CD4-positive, CD25-positive, alpha-beta regulatory T cell (primary cell): Measurements from ENCODE around the gene EFCAB11. TPM values are rescaled to one million over a fixed set of nuclear protein-coding genes. Genes with fewer than 3 reads are reported as not detected.
"Not testable (repeated sequence)": the region's sequence is repeated elsewhere in the genome, so short reads cannot be mapped to it uniquely, and the experiment has no call there.

Experiments
- ATAC-seq, 2 donors: fragments of 150-1000 bp; cut with Tn5 transposase; one replicate each; pipeline ENCODE4 v1.10.0; 2021; ENCODE audit warnings: low read depth in 2 of 2, moderate number of reproducible peaks in 2 of 2, moderate library complexity in 1 of 2
- DNase-seq, 3 donors: peaks; one replicate each; pipeline versions ENCODE4 v3.0.0 to v3.0.0-alpha.2; 2012 to 2022; ENCODE audit warnings: mixed read lengths in 1 of 3
- H3K27ac ChIP-seq: one replicate; pipeline ENCODE4 v1.7.0; 2013; ENCODE audit warnings: mild to moderate bottlenecking, low read length; ENCODE audit not compliant: insufficient read depth, poor library complexity, severe bottlenecking
- H3K27me3 ChIP-seq: one replicate; pipeline ENCODE4 v1.7.0; 2013; ENCODE audit warnings: low read length; ENCODE audit not compliant: control insufficient read depth, insufficient read depth
- H3K36me3 ChIP-seq: one replicate; pipeline ENCODE4 v1.7.0; 2013; ENCODE audit warnings: mild to moderate bottlenecking, low read length, moderate library complexity; ENCODE audit not compliant: control insufficient read depth, insufficient read depth
- H3K4me1 ChIP-seq: 2 replicates; pipeline ENCODE4 v1.7.0; 2013; ENCODE audit warnings: mild to moderate bottlenecking, low read length; ENCODE audit not compliant: insufficient read depth, control insufficient read depth, poor library complexity, severe bottlenecking
- H3K4me3 ChIP-seq: one replicate; pipeline ENCODE4 v1.7.0; 2013; ENCODE audit warnings: low read depth, mild to moderate bottlenecking, low read length, moderate library complexity
- H3K9me3 ChIP-seq, 2 experiments: 1 replicate in 1 of 2; 2 replicates in 1 of 2; pipeline ENCODE4 v1.7.0; 2013; ENCODE audit warnings: low read length in 2 of 2, mild to moderate bottlenecking in 1 of 2, moderate library complexity in 1 of 2; ENCODE audit not compliant: control insufficient read depth in 2 of 2
- H3K27ac Mint-ChIP-seq, 3 donors: one replicate each; pipeline ENCODE4 v1.8.0; 2020 to 2022; ENCODE audit warnings: mild to moderate bottlenecking in 3 of 3, mixed read lengths in 3 of 3, moderate library complexity in 2 of 3
- H3K27me3 Mint-ChIP-seq: one replicate; pipeline ENCODE4 v1.8.0; 2022; ENCODE audit warnings: mild to moderate bottlenecking, mixed read lengths
- H3K36me3 Mint-ChIP-seq: one replicate; pipeline ENCODE4 v1.8.0; 2020; ENCODE audit warnings: mixed read lengths
- H3K4me1 Mint-ChIP-seq, 4 donors: one replicate each; pipeline ENCODE4 v1.8.0; 2020 to 2022; ENCODE audit warnings: mixed read lengths in 4 of 4, mild to moderate bottlenecking in 1 of 4
- H3K4me3 Mint-ChIP-seq, 4 donors: one replicate each; pipeline ENCODE4 v1.8.0; 2020 to 2022; ENCODE audit warnings: mild to moderate bottlenecking in 4 of 4, mixed read lengths in 4 of 4, moderate library complexity in 3 of 4
- H3K9me3 Mint-ChIP-seq, 7 donors: one replicate each; pipeline ENCODE4 v1.8.0; 2020 to 2022; ENCODE audit warnings: mixed read lengths in 7 of 7, mild to moderate bottlenecking in 3 of 7, moderate library complexity in 2 of 7
- polyA plus RNA-seq, 4 donors: library from polyadenylated mRNA; unstranded; fragments of 300-500 nt; fragmentation: Illumina TruSeq; gene quantifications; one replicate each; pipeline ENCODE4 v1.2.3, GENCODE V29; 2021
- total RNA-seq: library from RNA; stranded (reverse); gene quantifications from one replicate; pipeline ENCODE4 v1.2.3, GENCODE V29; 2022

The EFCAB11 gene
- total and polyA plus RNA-seq, 5 donors from 2014 or later = 0.84 to 2.9 (median 1.6) TPM

GRCh38 chr14:89881839-89882238 lies 72.7 kb downstream of the EFCAB11 start:
- Mint-ChIP-seq H3K27me3 (peaks cover 5% of the 10 kb centered on the region), H3K27ac (no peak overlapping the region), H3K9me3 (peaks cover 0 to 2% (median 0%) of the 10 kb centered on the region in 7 donors), H3K36me3 (no peaks in the 10 kb centered on the region), H3K4me3 (no peak overlapping the region), H3K4me1 (no peaks in the 10 kb centered on the region)
- DNase-seq = no peak
- no peak overlapping the region for H3K27ac ChIP-seq
- H3K36me3 ChIP-seq = no peaks in the 10 kb centered on the region
- H3K9me3 ChIP-seq = no peaks in the 10 kb centered on the region
- H3K4me3 ChIP-seq = no peak overlapping the region
- H3K4me1 ChIP-seq = no peaks in the 10 kb centered on the region
- H3K27me3 ChIP-seq = no peaks in the 10 kb centered on the region
- ATAC-seq = no peak

GRCh38 chr14:89874091-89874490 lies 80.4 kb downstream of the EFCAB11 start:
- H3K27me3 Mint-ChIP-seq, H3K36me3 ChIP-seq, H3K4me3 ChIP-seq, DNase-seq, H3K9me3 Mint-ChIP-seq, H3K4me1 Mint-ChIP-seq, H3K4me1 ChIP-seq, H3K27me3 ChIP-seq, H3K27ac Mint-ChIP-seq, H3K4me3 Mint-ChIP-seq, H3K9me3 ChIP-seq, ATAC-seq, H3K27ac ChIP-seq: not testable (repeated sequence)
- peaks cover 12% of the 10 kb centered on the region for H3K36me3 Mint-ChIP-seq

- H3K4me3 Mint-ChIP-seq = no peak overlapping the region
- H3K27me3 Mint-ChIP-seq = no peaks in the 10 kb centered on the region
- H3K9me3 Mint-ChIP-seq = peaks cover 0 to 11% (median 3%) of the 10 kb centered on the region in 7 donors
- H3K36me3 Mint-ChIP-seq = peaks cover 8% of the 10 kb centered on the region
- H3K27ac ChIP-seq = no peak overlapping the region
- H3K27ac Mint-ChIP-seq = no peak overlapping the region
- no peaks in the 10 kb centered on the region for H3K4me1 ChIP-seq
- no peak for DNase-seq
- no peaks in the 10 kb centered on the region for H3K4me1 Mint-ChIP-seq
- H3K9me3 ChIP-seq = no peaks in the 10 kb centered on the region
- H3K27me3 ChIP-seq = no peaks in the 10 kb centered on the region
- H3K36me3 ChIP-seq = peaks cover 3% of the 10 kb centered on the region
- ATAC-seq = no peak
- H3K4me3 ChIP-seq = no peak overlapping the region
Measured at GRCh38 chr14:89870316-89870715, 84.2 kb downstream of the EFCAB11 start.

- no peaks in the 10 kb centered on the region for H3K4me1 Mint-ChIP-seq
- H3K36me3 ChIP-seq = peaks cover 3% of the 10 kb centered on the region
- H3K36me3 Mint-ChIP-seq = peaks cover 6% of the 10 kb centered on the region
- no peak for DNase-seq
- no peaks in the 10 kb centered on the region for H3K27me3 Mint-ChIP-seq
- ATAC-seq = no peak
- H3K4me3 ChIP-seq = no peak overlapping the region
- H3K27ac Mint-ChIP-seq = no peak overlapping the region
- peaks cover 0 to 8% (median 0%) of the 10 kb centered on the region in 7 donors for H3K9me3 Mint-ChIP-seq
- H3K4me3 Mint-ChIP-seq = no peak overlapping the region
- H3K9me3 ChIP-seq = no peaks in the 10 kb centered on the region
- no peak overlapping the region for H3K27ac ChIP-seq
- no peaks in the 10 kb centered on the region for H3K27me3 ChIP-seq
- no peaks in the 10 kb centered on the region for H3K4me1 ChIP-seq
Measured at GRCh38 chr14:89869606-89870005, 84.9 kb downstream of the EFCAB11 start.

- Mint-ChIP-seq H3K4me3 (no peak overlapping the region), H3K9me3 (peaks cover 0 to 4% (median 0%) of the 10 kb centered on the region in 7 donors), H3K36me3 (no peaks in the 10 kb centered on the region)
Measured at GRCh38 chr14:89866458-89866857, 88.1 kb downstream of the EFCAB11 start.

GRCh38 chr14:89865153-89865552 lies 89.4 kb downstream of the EFCAB11 start:
- Mint-ChIP-seq H3K4me1 (no peaks in the 10 kb centered on the region), H3K27ac (no peak overlapping the region), H3K4me3 (no peak overlapping the region), H3K27me3 (no peaks in the 10 kb centered on the region), H3K9me3 (peaks cover 0 to 4% (median 0%) of the 10 kb centered on the region in 7 donors), H3K36me3 (peaks cover 6% of the 10 kb centered on the region)
- Histone ChIP-seq H3K4me1 (no peaks in the 10 kb centered on the region), H3K4me3 (no peak overlapping the region), H3K27me3 (no peaks in the 10 kb centered on the region), H3K27ac (no peak overlapping the region), H3K9me3 (peaks cover 0 to 6% of the 10 kb centered on the region in 2 experiments), H3K36me3 (peaks cover 3% of the 10 kb centered on the region)
- DNase-seq (no peak), ATAC-seq (no peak)

More at GRCh38 chr14:89866458-89866857, 88.1 kb downstream of the EFCAB11 start:
- Mint-ChIP-seq H3K27me3 (no peaks in the 10 kb centered on the region), H3K4me1 (no peaks in the 10 kb centered on the region), H3K27ac (no peak overlapping the region)
- Histone ChIP-seq H3K27ac (no peak overlapping the region), H3K9me3 (peaks cover 0 to 3% of the 10 kb centered on the region in 2 experiments), H3K4me3 (no peak overlapping the region), H3K27me3 (no peaks in the 10 kb centered on the region), H3K4me1 (no peaks in the 10 kb centered on the region), H3K36me3 (peaks cover 3% of the 10 kb centered on the region)
- ATAC-seq = no peak
- DNase-seq = no peak

- H3K27ac Mint-ChIP-seq = no peak overlapping the region
- no peaks in the 10 kb centered on the region for H3K27me3 Mint-ChIP-seq
- DNase-seq = no peak
- peaks cover 0 to 6% of the 10 kb centered on the region in 2 experiments for H3K9me3 ChIP-seq
- no peaks in the 10 kb centered on the region for H3K4me1 Mint-ChIP-seq
- no peak for ATAC-seq
- peaks cover 6% of the 10 kb centered on the region for H3K36me3 Mint-ChIP-seq
- no peak overlapping the region for H3K4me3 Mint-ChIP-seq
- no peaks in the 10 kb centered on the region for H3K27me3 ChIP-seq
- H3K9me3 Mint-ChIP-seq = peaks cover 0 to 4% (median 1%) of the 10 kb centered on the region in 7 donors
- no peak overlapping the region for H3K4me3 ChIP-seq
- no peaks in the 10 kb centered on the region for H3K4me1 ChIP-seq
- peaks cover under 1% of the 10 kb centered on the region for H3K36me3 ChIP-seq
- no peak overlapping the region for H3K27ac ChIP-seq
Measured at GRCh38 chr14:89862856-89863255, 91.7 kb downstream of the EFCAB11 start.

GRCh38 chr14:89861630-89862029 lies 92.9 kb downstream of the EFCAB11 start:
- H3K9me3 Mint-ChIP-seq = peaks cover 0 to 3% (median 1%) of the 10 kb centered on the region in 7 donors
- H3K27me3 ChIP-seq = no peaks in the 10 kb centered on the region
- peaks cover 0 to 6% of the 10 kb centered on the region in 2 experiments for H3K9me3 ChIP-seq
- H3K36me3 Mint-ChIP-seq = peaks cover 6% of the 10 kb centered on the region
- H3K27ac ChIP-seq = no peak overlapping the region
- no peaks in the 10 kb centered on the region for H3K27me3 Mint-ChIP-seq
- ATAC-seq = no peak
- no peaks in the 10 kb centered on the region for H3K4me1 ChIP-seq
- no peak overlapping the region for H3K4me3 Mint-ChIP-seq
- no peak for DNase-seq
- no peaks in the 10 kb centered on the region for H3K36me3 ChIP-seq
- H3K27ac Mint-ChIP-seq = no peak overlapping the region
- H3K4me3 ChIP-seq = no peak overlapping the region
- no peaks in the 10 kb centered on the region for H3K4me1 Mint-ChIP-seq
